Osteocyte (in vitro differentiated cells): ENCODE data around the gene LPCAT3. TPM values are rescaled to one million over a fixed set of nuclear protein-coding genes. Genes with fewer than 3 reads are reported as not detected.
A peak's percentile ranks its signal among the peaks of the same experiment; 100 is the strongest.

Source experiments
- DNase-seq: peaks from one replicate; pipeline ENCODE4 v3.0.0; 2021; ENCODE audit warnings: mixed read lengths; ENCODE audit not compliant: unreplicated experiment; ENCODE audit errors: extremely low spot score
- H3K27ac Mint-ChIP-seq: one replicate; pipeline ENCODE4 v1.8.0; 2021; ENCODE audit warnings: mild to moderate bottlenecking, mixed read lengths; ENCODE audit not compliant: unreplicated experiment
- H3K27me3 Mint-ChIP-seq: one replicate; pipeline ENCODE4 v1.8.0; 2021; ENCODE audit warnings: mixed read lengths; ENCODE audit not compliant: unreplicated experiment
- H3K36me3 Mint-ChIP-seq: one replicate; pipeline ENCODE4 v1.8.0; 2021; ENCODE audit warnings: mixed read lengths; ENCODE audit not compliant: unreplicated experiment
- H3K4me1 Mint-ChIP-seq: one replicate; pipeline ENCODE4 v1.8.0; 2021; ENCODE audit warnings: mixed read lengths; ENCODE audit not compliant: unreplicated experiment
- H3K4me3 Mint-ChIP-seq: one replicate; pipeline ENCODE4 v1.8.0; 2021; ENCODE audit warnings: mild to moderate bottlenecking, moderate library complexity, mixed read lengths; ENCODE audit not compliant: unreplicated experiment
- H3K9me3 Mint-ChIP-seq: one replicate; pipeline ENCODE4 v1.8.0; 2021; ENCODE audit warnings: mixed read lengths; ENCODE audit not compliant: unreplicated experiment
- CTCF ChIP-seq: fragments of 200-600 bp; sonication (generic); IDR thresholded peaks from 2 replicates; pipeline ENCODE4 v1.5.0; 2021; ENCODE audit warnings: antibody characterized with exemption, mild to moderate bottlenecking, moderate library complexity
- long read RNA-seq: library from polyadenylated mRNA; unstranded; transcript quantifications from one replicate; pipeline ENCODE4 v2.0.0, GENCODE V29; 2021
- total RNA-seq: library from RNA; stranded (reverse); gene quantifications from 2 replicates; pipeline ENCODE4 v1.2.1, GENCODE V29; 2021

LPCAT3 gene
- 33.2 TPM in 2 replicates for total RNA-seq
- long read RNA-seq, transcript LPCAT3-201 (13 exons, 2,268 nt) = major isoform, 13 of 18 reads
- long read RNA-seq, partial matches to known transcripts = 3 of 18 reads
- long read RNA-seq, other reads (novel, unspliced or antisense) = 2 of 18 reads

GRCh38 chr12:7018350-7019042 lies at the start of gene LPCAT3:
Gene LPCAT3 (minus strand): TSS chr12:7018476. CDS start chr12:7018424, 52 bp downstream.
- H3K4me1 Mint-ChIP-seq = peaks cover 31% of the 10 kb centered on the region
- peak within 1 kb of the TSS; percentile 93 for H3K27ac Mint-ChIP-seq
- DNase-seq = peak; percentile 99
- no peaks in the 10 kb centered on the region for H3K27me3 Mint-ChIP-seq
- H3K36me3 Mint-ChIP-seq = no peaks in the 10 kb centered on the region
- peak within 1 kb of the TSS; percentile 96 for H3K4me3 Mint-ChIP-seq
- peak; percentile 93 for TF ChIP-seq CTCF
- H3K9me3 Mint-ChIP-seq = no peaks in the 10 kb centered on the region

GRCh38 chr12:7067096-7067495 lies 48.8 kb upstream of the LPCAT3 start:
- H3K9me3 Mint-ChIP-seq = no peaks in the 10 kb centered on the region
- H3K4me3 Mint-ChIP-seq = no peak overlapping the region
- DNase-seq = no peak
- peaks cover 10% of the 10 kb centered on the region for H3K4me1 Mint-ChIP-seq
- no peak overlapping the region for H3K27ac Mint-ChIP-seq
- H3K36me3 Mint-ChIP-seq = no peaks in the 10 kb centered on the region
- no peak for TF ChIP-seq CTCF
- peaks cover 20% of the 10 kb centered on the region for H3K27me3 Mint-ChIP-seq

- Mint-ChIP-seq H3K9me3 (no peaks in the 10 kb centered on the region), H3K36me3 (no peaks in the 10 kb centered on the region), H3K4me1 (peaks cover 10% of the 10 kb centered on the region), H3K4me3 (no peak overlapping the region), H3K27ac (no peak overlapping the region), H3K27me3 (peaks cover 15% of the 10 kb centered on the region)
- no peak for TF ChIP-seq CTCF
- no peak for DNase-seq
Measured at GRCh38 chr12:7066596-7066995, 48.3 kb upstream of the LPCAT3 start.

- peaks cover 12% of the 10 kb centered on the region for H3K27me3 Mint-ChIP-seq
- no peaks in the 10 kb centered on the region for H3K9me3 Mint-ChIP-seq
- TF ChIP-seq CTCF = no peak
- no peaks in the 10 kb centered on the region for H3K36me3 Mint-ChIP-seq
- no peak overlapping the region for H3K27ac Mint-ChIP-seq
- peaks cover 20% of the 10 kb centered on the region for H3K4me1 Mint-ChIP-seq
- no peak overlapping the region for H3K4me3 Mint-ChIP-seq
- DNase-seq = no peak
Measured at GRCh38 chr12:7065073-7065623, 46.9 kb upstream of the LPCAT3 start.

GRCh38 chr12:7064516-7064915 lies 46.2 kb upstream of the LPCAT3 start:
- no peaks in the 10 kb centered on the region for H3K9me3 Mint-ChIP-seq
- H3K27ac Mint-ChIP-seq = no peak overlapping the region
- no peaks in the 10 kb centered on the region for H3K36me3 Mint-ChIP-seq
- H3K4me1 Mint-ChIP-seq = peaks cover 26% of the 10 kb centered on the region
- H3K4me3 Mint-ChIP-seq = no peak overlapping the region
- H3K27me3 Mint-ChIP-seq = peaks cover 12% of the 10 kb centered on the region
- DNase-seq = no peak
- no peak for TF ChIP-seq CTCF
